K562 (cell line): ENCODE results near the gene SYCP3. TPM values are rescaled to one million over a fixed set of nuclear protein-coding genes. Genes with fewer than 3 reads are reported as not detected.

ENCODE experiments used
- ATAC-seq: fragments of 200-7000 bp; cut with Tn5 transposase; 3 replicates; pipeline ENCODE4 v1.9.1; 2020; ENCODE audit warnings: moderate library complexity
- BruUV-seq: library from RNA; stranded (reverse); fragments of 400-500 nt; replicated peaks from 2 replicates; lab custom pipeline; 2021; lab: Mats Ljungman, UMichigan
- CTCF ChIA-PET: fragments of 300-600 bp; formaldehyde crosslinking; extraction: SDS; loops from one replicate; lab custom pipeline; 2021; ENCODE audit warnings: low intra/inter-chr PET ratio; lab: Yijun Ruan, JAX
- POLR2A ChIA-PET: fragments of 300-600, 350-650 bp; sonication (Branson Sonifier 250); formaldehyde crosslinking; extraction: SDS; loops from one replicate; lab custom pipeline; 2021; ENCODE audit warnings: antibody characterized with exemption, inconsistent platforms; lab: Yijun Ruan, JAX
- DNase-seq, 4 experiments: peaks; one replicate each; pipeline versions ENCODE4 v3.0.0 to v3.0.0-alpha.2; 2011 to 2018; ENCODE audit warnings: low spot score in 3 of 4, mixed read lengths in 3 of 4; ENCODE audit errors: extremely low read depth in 1 of 4
- FAIRE-seq: peaks from 2 replicates; lab custom pipeline; 2011; peaks lifted over from hg19 to GRCh38; lab: Jason Lieb, UNC
- H2AFZ ChIP-seq: 2 replicates; pipeline ENCODE4 v1.6.0; 2011; ENCODE audit warnings: low read depth, low read length, control low read depth, inconsistent platforms
- H3K27ac ChIP-seq: fragments of 200-600 bp; 3 replicates; pipeline ENCODE4 v1.8.0; 2011; ENCODE audit warnings: low read depth, mild to moderate bottlenecking, control low read depth, inconsistent platforms, low read length, moderate library complexity, mixed read lengths; ENCODE audit errors: extremely low read depth
- H3K27me3 ChIP-seq, 2 experiments: fragments of 300-600 bp in 1 of 2; 2 replicates in 1 of 2; 3 replicates in 1 of 2; pipeline versions ENCODE4 v1.6.0 to v1.8.0; 2011; ENCODE audit warnings: inconsistent platforms in 2 of 2, low read length in 2 of 2, mild to moderate bottlenecking in 1 of 2, mixed read lengths in 1 of 2, moderate library complexity in 1 of 2; ENCODE audit not compliant: control insufficient read depth in 2 of 2, insufficient read depth in 2 of 2
- H3K36me3 ChIP-seq: fragments of 300-600 bp; 3 replicates; pipeline ENCODE4 v1.8.0; 2011; ENCODE audit warnings: mild to moderate bottlenecking, low read length, inconsistent platforms; ENCODE audit not compliant: control insufficient read depth, insufficient read depth
- H3K4me1 ChIP-seq, 2 experiments: fragments of 200-600 bp in 1 of 2; replicated peaks in 1 of 2; 2 replicates in 1 of 2; 3 replicates in 1 of 2; pipeline versions ENCODE4 v1.5.1 to v1.8.0; 2011; ENCODE audit warnings: inconsistent platforms in 2 of 2, low read length in 2 of 2, mild to moderate bottlenecking in 1 of 2, mixed read lengths in 1 of 2, moderate library complexity in 1 of 2; ENCODE audit not compliant: control insufficient read depth in 2 of 2, insufficient read depth in 2 of 2
- H3K4me2 ChIP-seq: 2 replicates; pipeline ENCODE4 v1.6.1; 2011; ENCODE audit warnings: low read length, control low read depth, inconsistent platforms, mixed read lengths; ENCODE audit not compliant: insufficient read depth
- H3K4me3 ChIP-seq: fragments of 200-600 bp; sonication (generic), shearing (Covaris generic); 2 replicates; pipeline ENCODE4 v1.5.1; 2016; ENCODE audit warnings: control low read depth, inconsistent platforms
- H3K79me2 ChIP-seq: fragments of 200-600 bp; 3 replicates; pipeline ENCODE4 v1.8.0; 2011; ENCODE audit warnings: low read length, inconsistent platforms; ENCODE audit not compliant: control insufficient read depth, insufficient read depth
- H3K9ac ChIP-seq, 2 experiments: 2 replicates each; pipeline versions ENCODE4 v1.6.0 to v1.6.1; 2011; ENCODE audit warnings: low read depth in 2 of 2, low read length in 2 of 2, control low read depth in 1 of 2, inconsistent platforms in 1 of 2, mild to moderate bottlenecking in 1 of 2, mixed read lengths in 1 of 2; ENCODE audit not compliant: insufficient read depth in 1 of 2
- H3K9me1 ChIP-seq: one replicate; pipeline ENCODE4 v1.6.0; 2011; ENCODE audit warnings: inconsistent platforms, mild to moderate bottlenecking, low read length, moderate library complexity; ENCODE audit not compliant: control insufficient read depth, insufficient read depth
- H3K9me3 ChIP-seq: replicated peaks from 2 replicates; pipeline ENCODE4 v1.5.1; 2011; ENCODE audit warnings: low read depth, low read length, inconsistent platforms; ENCODE audit not compliant: control insufficient read depth, insufficient read depth
- H4K20me1 ChIP-seq: replicated peaks from 2 replicates; pipeline ENCODE4 v1.6.1; 2011; ENCODE audit warnings: low read length, inconsistent platforms, mixed read lengths; ENCODE audit not compliant: control insufficient read depth, insufficient read depth
- DMBX1 ChIP-seq: fragments of 250-450 bp; sonication (Bioruptor Pico); IDR thresholded peaks from 2 replicates; pipeline ENCODE4 v1.8.0; 2022; ENCODE audit warnings: inconsistent platforms, mild to moderate bottlenecking, moderate library complexity, borderline replicate concordance
- ETV5 ChIP-seq: sonication (generic); formaldehyde crosslinking; IDR thresholded peaks from 2 replicates; pipeline ENCODE4 v1.4.0; 2020; ENCODE audit warnings: low read depth, mild to moderate bottlenecking, missing genetic modification reagents
- ILK ChIP-seq: fragments of 450-650 bp; IDR thresholded peaks from 2 replicates; pipeline ENCODE4 v1.6.1; 2016; ENCODE audit warnings: missing genetic modification characterization, low read depth, mild to moderate bottlenecking, missing compliant biosample characterization, moderate library complexity, borderline replicate concordance
- MCM7 ChIP-seq, 2 experiments: fragments of 450-650 bp; IDR thresholded peaks; 2 replicates each; pipeline ENCODE4 v1.6.1; 2016 to 2018
- MYC ChIP-seq, 2 experiments: fragments of 250-450 bp in 1 of 2; sonication (Bioruptor Pico) in 1 of 2; IDR thresholded peaks; 2 replicates each; pipeline versions ENCODE4 v1.5.1 to v1.6.1; 2012 to 2021; ENCODE audit warnings: low read depth in 2 of 2, borderline replicate concordance in 1 of 2, improper control_type of control experiment in 1 of 2, low read length in 1 of 2, mild to moderate bottlenecking in 1 of 2, moderate library complexity in 1 of 2
- NCOA6 ChIP-seq: fragments of 450-650 bp; IDR thresholded peaks from 2 replicates; pipeline ENCODE4 v1.6.1; 2017; ENCODE audit warnings: mild to moderate bottlenecking
- PKNOX1 ChIP-seq: fragments of 450-650 bp; IDR thresholded peaks from 2 replicates; pipeline ENCODE4 v1.6.1; 2016
- PTRF ChIP-seq: fragments of 450-650 bp; IDR thresholded peaks from 2 replicates; pipeline ENCODE4 v1.6.1; 2016; ENCODE audit warnings: mild to moderate bottlenecking, missing genetic modification characterization, missing compliant biosample characterization
- RFX1 ChIP-seq: fragments of 450-650 bp; IDR thresholded peaks from 2 replicates; pipeline ENCODE4 v1.6.1; 2016; ENCODE audit warnings: mild to moderate bottlenecking, moderate library complexity
- SAFB2 ChIP-seq: fragments of 200-400 bp; formaldehyde crosslinking; IDR thresholded peaks from 2 replicates; pipeline ENCODE4 v1.6.1; 2018; ENCODE audit warnings: borderline replicate concordance, low read length, low read depth, moderate library complexity; ENCODE audit not compliant: severe bottlenecking
- SMC3 ChIP-seq: conservative IDR thresholded peaks from 2 replicates; pipeline ENCODE4 v1.6.1; 2011; ENCODE audit warnings: low read depth, low read length, improper control_type of control experiment; ENCODE audit not compliant: insufficient read depth
- XRCC4 ChIP-seq: IDR thresholded peaks from one replicate; pipeline ENCODE4 v1.6.1; 2011; ENCODE audit not compliant: insufficient read depth, insufficient read length; ENCODE audit errors: extremely low read depth
- ZNF316 ChIP-seq: fragments of 450-650 bp; IDR thresholded peaks from 2 replicates; pipeline ENCODE4 v1.6.1; 2016
- ZNF561 ChIP-seq: fragments of 450-650 bp; formaldehyde crosslinking; conservative IDR thresholded peaks from 2 replicates; pipeline ENCODE4 v1.4.0; 2020; ENCODE audit warnings: mild to moderate bottlenecking, moderate library complexity
- ZNF592 ChIP-seq: fragments of 450-650 bp; IDR thresholded peaks from 2 replicates; pipeline ENCODE4 v1.6.1; 2017; ENCODE audit warnings: antibody characterized with exemption, mild to moderate bottlenecking
- WGBS: fragments of 100-300 bp; shearing (Covaris generic); methylation state at CpG from one replicate; pipeline ENCODE4 v1.1.6; 2016; ENCODE audit warnings: low coverage, mixed read lengths; ENCODE audit not compliant: insufficient coverage; ENCODE audit errors: missing lambda C conversion rate; 5-methylcytosine and 5-hydroxymethylcytosine counted together
- in situ Hi-C: fragments of 300-500 bp; cut with MboI; formaldehyde crosslinking; loops from 4 replicates; pipeline ENCODE4 v1.15.0; 2018; ENCODE audit warnings: inconsistent platforms, mixed read lengths
- intact Hi-C: fragments of 100-400 bp; cut with micrococcal nuclease; formaldehyde crosslinking; loops from 2 replicates; pipeline ENCODE4 v1.14.2; 2022
- polyA plus RNA-seq, 8 experiments: library from polyadenylated mRNA; depleted of rRNA in 4 of 8; stranded (reverse) in 5 of 8; unstranded in 3 of 8; fragments of >200 nt; fragmentation: Nextera tagmentation in 2 of 8; fragmentation: Illumina TruSeq in 1 of 8; extraction: Ambion mirVana in 2 of 8; extraction: Trizol in 1 of 8; gene quantifications; 2 replicates each; pipeline versions ENCODE4 v1.2.1 to v1.2.3, GENCODE V29; 2011 to 2014; ENCODE audit warnings: inconsistent platforms in 1 of 8, missing spikeins in 1 of 8
- total RNA-seq, 7 experiments: library from RNA; depleted of rRNA in 6 of 7; stranded (reverse); fragments of >200 nt in 6 of 7; fragmentation: Illumina TruSeq in 2 of 7; extraction: Trizol in 2 of 7; gene quantifications; 2 replicates each; pipeline versions ENCODE4 v1.2.1 to v1.2.3, GENCODE V29; 2011 to 2021; ENCODE audit warnings: low replicate concordance in 1 of 7

The SYCP3 gene
- total and polyA plus RNA-seq, 9 of the 15 experiments (the other 6 are each of a cell fraction or from before 2014, with no cell fraction given) = 0.11 to 0.25 (median 0.22) TPM; not detected in 4

DNA sequence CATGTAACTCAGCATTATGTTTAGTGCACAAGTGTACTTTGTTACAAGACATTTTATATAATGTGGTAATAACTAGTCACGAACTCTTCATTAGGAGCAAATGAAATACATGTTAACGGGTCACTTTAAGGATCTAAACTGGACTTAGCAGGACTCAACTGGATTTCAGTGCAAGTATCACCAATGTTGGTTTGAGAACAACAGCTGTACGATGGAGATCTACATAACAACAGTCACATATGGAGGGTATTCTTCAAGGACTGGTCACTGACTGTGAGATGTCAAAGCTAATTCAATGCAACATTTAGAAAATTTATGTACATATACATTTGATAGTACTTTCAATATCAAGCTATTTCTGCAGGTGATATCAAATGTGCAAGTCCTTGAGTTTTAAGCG lies 22.5 kb upstream of the SYCP3 start:
- ATAC-seq = no peak
- ChIA-PET POLR2A (interaction anchor here (0.9 kb wide), 1 partner anchor 31 kb away, joined by 3 read pairs; no protein-coding TSS in a partner anchor), CTCF (no interaction called here)
- FAIRE-seq = peak; percentile 46
- Histone ChIP-seq H3K4me2 (no peak overlapping the region), H2AFZ (no peak overlapping the region), H3K79me2 (no peaks in the 10 kb centered on the region), H3K4me3 (no peak overlapping the region), H3K4me1 (no peaks in the 10 kb centered on the region), H3K9me3 (no peaks in the 10 kb centered on the region), H3K36me3 (peaks cover 55% of the 10 kb centered on the region), H3K9ac (no peak overlapping the region), H3K27me3 (no peaks in the 10 kb centered on the region), H3K27ac (no peak overlapping the region), H4K20me1 (no peaks in the 10 kb centered on the region), H3K9me1 (no peaks in the 10 kb centered on the region)
- DNase-seq = no peak
- BruUV-seq = no TSS peak
- in situ Hi-C loops (loop anchor here (5.0 kb wide), 1 partner anchor 349 kb away; no protein-coding TSS in a partner anchor), intact Hi-C loops (no loop called here)
- TF ChIP-seq NCOA6 (no peak), SAFB2 (no peak), ZNF561 (CRISPR knock-in tag) (no peak), SMC3 (no peak), DMBX1 (CRISPR knock-in tag) (no peak), ZNF592 (no peak), XRCC4 (no peak), PTRF (tag) (no peak), PKNOX1 (no peak), ZNF316 (no peak), MYC (IDR thresholded peaks at IDR 0.05; ENCODE audit: low read depth, low read length) (no peak), MYC (CRISPR knock-in tag; IDR thresholded peaks at IDR 0.05; ENCODE audit: borderline replicate concordance, low read depth) (no peak), ILK (no peak), ETV5 (CRISPR knock-in tag) (no peak), RFX1 (no peak), MCM7 (IDR thresholded peaks at IDR 0.05) (no peak)
- 85% methylated on average over 4 of the region's 4 CpGs for WGBS
